DND-41 (cell line): ENCODE measurements around the gene FFAR2.
A peak's percentile ranks its signal among the peaks of the same experiment; 100 is the strongest.

Experiments
- CTCF ChIP-seq: IDR thresholded peaks from 2 replicates; pipeline ENCODE4 v1.5.1; 2012; ENCODE audit warnings: borderline replicate concordance, low read length, moderate library complexity, mild to moderate bottlenecking; ENCODE audit not compliant: poor library complexity, severe bottlenecking; ENCODE audit errors: extremely low read depth
- EZH2 ChIP-seq: IDR thresholded peaks from 3 replicates; pipeline ENCODE4 v1.6.1; 2012; ENCODE audit warnings: borderline replicate concordance, low read depth, mild to moderate bottlenecking, moderate library complexity, low read length, inconsistent platforms; ENCODE audit not compliant: severe bottlenecking

- TF ChIP-seq CTCF (peak; percentile 99), EZH2 (no peak)
Observed at GRCh38 chr19:35495107-35496064, 47.3 kb downstream of the FFAR2 start.
